Hematopoietic multipotent progenitor cell (in vitro differentiated cells): Measurements from ENCODE around the gene IL1F10. TPM values are rescaled to one million over a fixed set of nuclear protein-coding genes. Genes with fewer than 3 reads are reported as not detected.

Source experiments
- DNase-seq, 3 donors: peaks; one replicate each; pipeline ENCODE4 v3.0.0-alpha.2; 2011 to 2015; ENCODE audit warnings: low read depth in 2 of 3, low spot score in 2 of 3
- total RNA-seq: library from RNA; depleted of rRNA; stranded (reverse); fragments of >200 nt; gene quantifications from one replicate; pipeline ENCODE4 v1.2.3, GENCODE V29; 2012

Gene IL1F10
- total RNA-seq = not detected

DNA sequence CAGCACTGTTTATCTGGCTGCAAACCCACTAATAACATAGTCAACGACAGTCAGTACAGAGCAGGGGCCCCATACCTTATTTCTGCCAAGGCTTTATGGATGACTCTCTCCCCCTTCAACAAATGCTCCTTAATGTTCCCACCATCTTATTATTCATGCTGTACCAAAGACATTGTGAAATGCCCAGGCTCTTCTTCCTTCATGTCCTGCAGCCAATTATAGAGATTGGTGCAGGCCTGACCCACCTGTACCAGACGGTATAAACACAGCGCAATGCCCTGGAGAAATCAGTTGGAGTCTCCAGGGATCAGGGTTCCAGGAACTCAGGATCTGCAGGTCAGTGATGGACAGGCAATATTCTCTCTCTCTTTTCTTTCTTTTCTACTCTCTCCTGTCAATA lies at the start of gene IL1F10:
Gene IL1F10 (plus strand): TSS at position 290 of the 400 bp plus-strand sequence. CDS start 4,769 bp downstream, outside the sequence.
- DNase-seq = no peak

DNA sequence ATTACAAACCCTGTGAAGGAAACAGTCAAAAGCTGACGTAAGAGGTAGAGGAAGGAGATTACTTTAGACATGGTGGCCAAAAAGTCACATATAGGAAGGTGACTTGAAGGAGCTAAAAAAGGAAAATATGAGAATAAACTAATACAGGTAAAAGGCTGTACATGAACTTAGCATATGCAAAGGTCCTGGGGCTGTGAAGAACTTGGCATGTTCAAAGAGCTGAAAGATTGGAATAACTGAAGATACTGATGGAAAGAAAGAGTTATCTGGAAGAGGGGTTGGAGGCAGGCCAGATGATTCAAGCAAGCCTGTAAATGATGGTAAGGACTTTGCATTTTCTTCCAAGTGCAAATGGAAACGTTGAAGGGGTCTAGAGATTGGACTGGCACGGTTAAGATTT lies 49.3 kb upstream of the IL1F10 start:
- no peak for DNase-seq

DNA sequence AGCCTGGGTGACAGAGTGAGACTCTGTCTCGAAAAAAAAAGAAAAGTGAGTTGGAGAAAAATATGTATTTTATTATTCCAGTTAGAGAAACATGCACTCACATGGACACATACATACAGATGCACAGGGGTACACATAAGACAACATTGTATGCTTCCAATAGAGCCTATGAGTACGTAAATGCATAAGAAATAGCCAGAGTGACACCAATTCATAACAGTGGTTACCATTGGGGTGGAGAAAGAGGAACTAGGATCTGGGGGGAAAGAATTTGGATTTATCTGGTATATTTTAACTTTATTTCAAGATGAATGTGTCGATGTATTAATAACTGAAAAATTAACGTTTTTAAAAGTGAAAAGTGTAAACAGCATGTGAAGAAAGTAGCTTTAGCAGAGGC lies 46.5 kb upstream of the IL1F10 start:
- no peak for DNase-seq

DNA sequence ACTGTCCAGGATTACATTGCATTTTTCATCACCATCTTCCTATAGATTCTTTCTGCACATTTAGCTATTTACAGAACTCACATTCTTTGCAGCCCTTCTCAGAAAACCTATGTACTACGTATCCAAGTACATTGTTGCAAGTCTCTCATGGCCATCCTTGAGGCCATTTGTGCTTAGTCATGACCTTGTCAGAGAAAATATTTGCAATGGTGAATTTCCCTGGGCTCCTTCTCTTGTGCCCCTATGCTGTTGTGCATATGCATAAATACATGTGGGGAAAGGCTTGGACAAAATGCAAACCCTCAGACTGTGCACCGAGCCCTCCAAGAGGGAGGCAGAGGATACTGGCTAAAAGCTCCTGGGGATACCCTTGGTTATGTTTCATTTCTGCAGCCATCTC lies 43.0 kb upstream of the IL1F10 start:
- DNase-seq = no peak

DNA sequence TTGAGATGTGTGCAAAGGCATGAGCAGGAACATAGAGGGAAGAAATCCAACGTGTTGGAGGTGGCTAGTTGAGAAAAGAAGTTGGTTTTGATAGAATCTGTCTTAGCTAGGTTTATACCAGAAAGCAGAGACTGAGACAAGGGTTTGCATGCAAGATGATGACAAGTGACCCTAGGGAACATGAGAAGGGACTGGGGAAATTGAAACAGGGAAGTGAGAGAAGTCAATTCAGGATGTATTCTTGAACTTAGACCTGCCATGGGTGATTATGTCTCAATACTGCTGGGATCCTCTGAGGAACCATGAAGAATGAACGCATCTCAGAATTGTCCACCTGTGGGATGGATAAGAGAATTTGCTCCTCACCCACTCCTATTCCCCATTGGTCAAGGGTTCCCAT lies 42.0 kb upstream of the IL1F10 start:
- DNase-seq = no peak

GRCh38 chr2:113027691-113028090 lies 40.1 kb upstream of the IL1F10 start:
- DNase-seq = no peak

DNA sequence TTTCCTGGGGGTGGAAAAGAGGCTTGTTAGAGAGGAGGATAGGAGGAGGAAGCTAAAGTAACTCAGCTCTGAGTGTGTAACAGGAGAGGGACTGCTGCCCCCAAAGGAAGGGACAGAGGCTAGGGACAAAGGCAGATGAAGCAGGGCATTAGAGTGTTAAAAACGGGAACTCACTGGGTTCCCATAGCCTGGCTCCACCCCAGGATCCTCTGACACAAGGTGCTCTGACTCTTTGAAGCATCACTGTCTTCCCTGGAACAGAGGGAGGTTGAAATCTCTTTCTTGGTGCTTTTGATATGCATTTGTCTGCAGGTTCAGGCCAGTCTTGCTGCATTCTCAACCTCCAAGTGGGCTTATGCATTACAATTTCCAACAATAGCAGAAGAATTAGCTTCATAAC lies 39.7 kb upstream of the IL1F10 start:
- no peak for DNase-seq

GRCh38 chr2:113032737-113033136 lies 35.0 kb upstream of the IL1F10 start:
- no peak for DNase-seq

DNA sequence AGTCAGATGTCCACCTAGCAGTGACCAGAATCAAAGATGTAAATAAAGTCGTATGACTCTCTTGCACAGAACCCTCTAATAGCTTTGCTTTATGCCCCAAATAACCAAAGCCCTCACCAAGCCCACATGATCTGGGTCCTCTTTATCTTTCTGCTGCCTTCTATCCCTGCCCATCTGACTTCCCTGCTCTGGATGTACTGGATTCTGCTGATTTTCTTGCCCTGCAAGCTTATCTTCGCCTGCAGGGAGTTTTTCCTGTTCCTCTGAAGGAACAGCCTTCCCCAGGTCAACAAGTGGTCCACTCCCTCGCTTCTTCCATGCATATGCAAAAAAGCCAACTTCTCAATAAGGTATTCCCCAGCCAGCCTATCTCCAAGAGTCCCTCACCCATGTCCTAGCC lies 33.8 kb upstream of the IL1F10 start:
- no peak for DNase-seq

- no peak for DNase-seq
Observed at GRCh38 chr2:113036763-113037162, 31.0 kb upstream of the IL1F10 start.

DNA sequence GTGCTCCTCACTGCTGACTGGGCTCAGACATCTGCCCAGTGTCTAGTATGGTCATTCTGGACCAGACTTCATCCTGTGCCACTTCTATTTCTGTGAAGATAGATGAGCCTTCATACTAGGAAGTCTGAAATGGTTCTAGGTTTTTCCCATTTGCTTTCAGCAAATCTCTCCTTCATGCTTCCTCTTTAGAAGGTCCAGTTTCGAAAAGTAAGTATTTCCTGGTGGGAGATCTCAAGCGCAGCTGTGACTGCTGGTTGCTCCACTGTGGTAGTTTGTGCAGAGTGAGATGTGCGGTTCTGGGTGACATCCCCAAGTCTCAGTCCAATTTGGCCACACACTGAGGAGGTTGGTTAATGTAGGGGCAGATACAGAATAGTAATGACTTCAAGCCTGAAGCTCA lies 29.5 kb upstream of the IL1F10 start:
- no peak for DNase-seq

GRCh38 chr2:113039158-113039557 lies 28.6 kb upstream of the IL1F10 start:
- DNase-seq = no peak

GRCh38 chr2:113039719-113040118 lies 28.1 kb upstream of the IL1F10 start:
- no peak for DNase-seq

DNA sequence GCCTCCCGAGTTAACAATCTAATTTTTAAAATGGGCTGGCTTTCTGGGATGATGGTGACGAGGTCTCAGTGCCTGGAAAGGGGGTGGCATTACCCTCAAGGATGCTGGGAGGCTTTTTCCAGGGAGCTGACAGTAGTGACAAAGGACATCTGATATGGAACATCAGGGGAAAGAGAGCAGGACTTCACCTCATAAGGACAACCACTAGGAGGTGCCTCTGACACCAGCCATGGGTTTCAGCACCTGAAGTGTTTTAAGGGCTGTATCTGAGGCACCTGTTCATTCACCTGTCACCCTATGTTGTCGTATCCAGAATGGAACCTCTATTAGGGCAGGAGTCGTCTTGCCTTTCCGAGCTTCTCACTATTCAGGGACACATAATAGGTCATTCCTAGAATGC lies 25.9 kb upstream of the IL1F10 start:
- no peak for DNase-seq

DNA sequence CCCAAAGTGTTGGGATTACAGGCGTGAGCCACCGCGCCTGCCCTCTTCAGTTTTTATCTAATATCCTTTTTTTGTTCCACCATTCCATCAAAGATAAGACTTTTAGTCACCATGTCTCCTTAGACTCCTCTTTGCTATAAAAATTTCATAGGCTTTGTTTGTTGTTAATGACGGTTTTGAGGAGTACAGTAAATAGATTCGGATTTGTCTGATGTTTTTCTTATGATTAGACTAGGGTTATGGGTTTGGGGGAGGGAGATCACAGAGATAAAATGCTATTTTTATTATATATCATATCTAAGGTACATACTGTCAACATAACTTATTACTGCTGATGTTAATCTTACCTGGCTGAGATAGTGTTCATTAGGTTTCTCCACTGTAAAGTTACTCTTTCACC lies 21.3 kb upstream of the IL1F10 start:
- no peak for DNase-seq

- DNase-seq = no peak
Observed at GRCh38 chr2:113050921-113051895, 16.6 kb upstream of the IL1F10 start.

DNA sequence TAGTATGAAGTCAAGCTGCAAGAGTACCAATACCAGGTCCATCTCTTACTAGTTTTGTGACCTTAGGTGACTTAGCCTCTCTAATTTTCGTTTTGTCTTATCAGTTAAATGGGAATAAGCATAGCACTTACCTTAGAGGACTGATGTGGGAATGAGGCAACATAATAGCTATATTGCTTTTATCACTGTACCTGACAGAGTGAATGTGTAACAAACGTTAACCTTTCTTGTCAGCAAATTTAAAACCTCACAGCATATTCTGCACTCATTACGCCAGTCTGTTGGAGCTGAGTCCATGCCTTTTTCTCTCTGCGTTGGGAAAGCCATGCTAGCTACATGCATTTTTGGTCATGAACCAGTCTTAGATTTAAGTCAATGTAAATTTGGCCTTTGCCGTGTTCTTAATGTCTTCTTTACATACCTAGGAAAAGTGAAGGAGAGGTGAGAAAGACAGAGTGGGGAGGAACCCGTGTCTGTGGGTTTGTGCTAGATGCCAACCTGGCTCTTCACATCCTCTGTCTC lies 15.3 kb upstream of the IL1F10 start, which contains the start of gene IL36B:
Gene IL36B (minus strand): TSS at position 472 of the 522 bp plus-strand sequence.
- DNase-seq = no peak

GRCh38 chr2:113053666-113054065 lies 14.1 kb upstream of the IL1F10 start:
- DNase-seq = no peak

GRCh38 chr2:113054066-113054465 lies 13.7 kb upstream of the IL1F10 start:
- no peak for DNase-seq

DNA sequence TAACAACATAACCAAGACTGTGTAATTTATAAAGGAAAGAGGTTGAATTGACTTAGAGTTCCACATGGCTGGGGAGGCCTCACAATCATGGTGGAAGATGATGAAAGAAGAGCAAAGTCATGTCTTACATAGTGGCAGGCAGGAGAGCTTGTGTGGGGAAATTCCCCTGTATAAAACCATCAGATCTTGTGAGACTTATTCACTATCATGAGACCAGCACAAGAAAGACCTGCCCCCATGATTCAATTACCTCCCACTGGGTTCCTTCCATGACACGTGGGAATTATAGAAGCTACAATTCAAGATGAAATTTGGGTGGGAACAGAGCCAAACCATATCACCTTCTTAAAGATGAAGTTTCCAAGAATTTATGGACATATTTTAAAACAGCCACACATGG lies 11.2 kb upstream of the IL1F10 start:
- DNase-seq = no peak

- DNase-seq = no peak
Observed at GRCh38 chr2:113057117-113057516, 10.7 kb upstream of the IL1F10 start.

DNA sequence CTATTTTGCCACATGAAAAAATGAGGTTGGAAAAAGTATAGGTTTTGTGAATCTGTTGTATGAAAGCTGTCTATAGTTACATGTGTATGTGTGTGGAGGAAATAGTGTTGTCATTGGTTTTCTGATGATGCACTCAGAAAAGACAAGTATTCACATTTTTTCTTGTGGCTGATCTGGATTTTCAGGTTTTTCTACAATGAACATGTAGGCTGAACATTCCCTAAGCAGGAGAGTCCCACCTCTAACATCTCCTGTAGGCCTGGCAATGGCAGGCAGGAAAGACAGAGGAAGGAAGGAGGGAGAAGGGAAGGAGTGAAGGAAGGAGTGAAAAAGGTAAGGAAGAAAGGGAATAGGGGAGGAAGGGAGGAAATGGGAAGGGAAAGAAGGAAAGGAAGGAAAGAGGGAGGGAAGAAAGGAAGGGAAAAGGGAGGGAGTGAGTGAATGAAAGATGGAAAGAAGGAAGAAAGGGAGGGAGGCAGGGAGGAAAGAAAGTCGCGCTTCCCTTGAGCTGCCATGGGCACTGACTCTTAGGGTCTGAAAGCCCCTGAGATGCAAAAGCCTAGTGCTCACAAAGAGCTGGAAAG lies 9.3 kb upstream of the IL1F10 start:
- DNase-seq = no peak
